CD8-positive, alpha-beta memory T cell (primary cell): Measurements from ENCODE around the gene KCNH4. TPM values are rescaled to one million over a fixed set of nuclear protein-coding genes. Genes with fewer than 3 reads are reported as not detected.
"Not testable (repeated sequence)": the region's sequence is repeated elsewhere in the genome, so short reads cannot be mapped to it uniquely, and the experiment has no call there.

Source experiments
- CTCF ChIA-PET: fragments of 350-600 bp; sonication (Branson Sonifier 250); formaldehyde crosslinking; loops from one replicate; lab custom pipeline; 2021; ENCODE audit warnings: antibody characterized with exemption; lab: Charles Lee
- POLR2A ChIA-PET: fragments of 350-600 bp; sonication (Branson Sonifier 250); formaldehyde crosslinking; loops from one replicate; lab custom pipeline; 2021; ENCODE audit warnings: antibody characterized with exemption; lab: Charles Lee
- DNase-seq, 5 donors: peaks; one replicate each; pipeline versions ENCODE4 v3.0.0 to v3.0.0-alpha.2; 2020 to 2022; ENCODE audit warnings: mixed read lengths in 1 of 5
- H3K27ac ChIP-seq: one replicate; pipeline ENCODE4 v1.7.0; 2013; ENCODE audit warnings: low read depth, mild to moderate bottlenecking, low read length, moderate library complexity
- H3K27me3 ChIP-seq: 2 replicates; pipeline ENCODE4 v1.7.0; 2013; ENCODE audit warnings: low read length, mild to moderate bottlenecking; ENCODE audit not compliant: insufficient read depth, poor library complexity, severe bottlenecking
- H3K36me3 ChIP-seq: 2 replicates; pipeline ENCODE4 v1.7.0; 2013; ENCODE audit warnings: mild to moderate bottlenecking, low read length, moderate library complexity; ENCODE audit not compliant: insufficient read depth
- H3K4me1 ChIP-seq: 2 replicates; pipeline ENCODE4 v1.7.0; 2013; ENCODE audit warnings: mild to moderate bottlenecking, low read length, moderate library complexity; ENCODE audit not compliant: insufficient read depth
- H3K4me3 ChIP-seq: 2 replicates; pipeline ENCODE4 v1.7.0; 2013; ENCODE audit warnings: mild to moderate bottlenecking, low read length
- H3K9me3 ChIP-seq: 2 replicates; pipeline ENCODE4 v1.7.0; 2013; ENCODE audit warnings: mild to moderate bottlenecking, low read length
- H3K27ac Mint-ChIP-seq, 8 donors: one replicate each; pipeline ENCODE4 v1.8.0; 2020 to 2021; ENCODE audit warnings: mixed read lengths in 8 of 8, mild to moderate bottlenecking in 6 of 8, inconsistent platforms in 3 of 8, moderate library complexity in 3 of 8
- H3K27me3 Mint-ChIP-seq, 2 donors: one replicate each; pipeline ENCODE4 v1.8.0; 2020 to 2021; ENCODE audit warnings: mixed read lengths in 2 of 2, mild to moderate bottlenecking in 1 of 2, moderate library complexity in 1 of 2
- H3K36me3 Mint-ChIP-seq, 3 donors: one replicate each; pipeline ENCODE4 v1.8.0; 2020 to 2021; ENCODE audit warnings: mixed read lengths in 3 of 3, inconsistent platforms in 1 of 3, mild to moderate bottlenecking in 1 of 3
- H3K4me1 Mint-ChIP-seq, 3 donors: one replicate each; pipeline ENCODE4 v1.8.0; 2020 to 2021; ENCODE audit warnings: mixed read lengths in 3 of 3, inconsistent platforms in 1 of 3, mild to moderate bottlenecking in 1 of 3
- H3K4me3 Mint-ChIP-seq, 7 donors: one replicate each; pipeline ENCODE4 v1.8.0; 2020 to 2021; ENCODE audit warnings: mixed read lengths in 7 of 7, mild to moderate bottlenecking in 6 of 7, moderate library complexity in 4 of 7, inconsistent platforms in 2 of 7
- H3K9me3 Mint-ChIP-seq, 5 donors: one replicate each; pipeline ENCODE4 v1.8.0; 2020 to 2022; ENCODE audit warnings: mixed read lengths in 5 of 5, mild to moderate bottlenecking in 3 of 5, moderate library complexity in 2 of 5, inconsistent platforms in 1 of 5
- polyA plus RNA-seq: library from polyadenylated mRNA; unstranded; fragments of 300-500 nt; fragmentation: Illumina TruSeq; gene quantifications from one replicate; pipeline ENCODE4 v1.2.3, GENCODE V29; 2021
- total RNA-seq, 2 experiments: library from RNA; stranded (reverse); gene quantifications; one replicate each; pipeline ENCODE4 v1.2.3, GENCODE V29; 2021

The KCNH4 gene
- total and polyA plus RNA-seq, 3 experiments from 2014 or later = 1.5 to 1.7 TPM; not detected in 1

DNA sequence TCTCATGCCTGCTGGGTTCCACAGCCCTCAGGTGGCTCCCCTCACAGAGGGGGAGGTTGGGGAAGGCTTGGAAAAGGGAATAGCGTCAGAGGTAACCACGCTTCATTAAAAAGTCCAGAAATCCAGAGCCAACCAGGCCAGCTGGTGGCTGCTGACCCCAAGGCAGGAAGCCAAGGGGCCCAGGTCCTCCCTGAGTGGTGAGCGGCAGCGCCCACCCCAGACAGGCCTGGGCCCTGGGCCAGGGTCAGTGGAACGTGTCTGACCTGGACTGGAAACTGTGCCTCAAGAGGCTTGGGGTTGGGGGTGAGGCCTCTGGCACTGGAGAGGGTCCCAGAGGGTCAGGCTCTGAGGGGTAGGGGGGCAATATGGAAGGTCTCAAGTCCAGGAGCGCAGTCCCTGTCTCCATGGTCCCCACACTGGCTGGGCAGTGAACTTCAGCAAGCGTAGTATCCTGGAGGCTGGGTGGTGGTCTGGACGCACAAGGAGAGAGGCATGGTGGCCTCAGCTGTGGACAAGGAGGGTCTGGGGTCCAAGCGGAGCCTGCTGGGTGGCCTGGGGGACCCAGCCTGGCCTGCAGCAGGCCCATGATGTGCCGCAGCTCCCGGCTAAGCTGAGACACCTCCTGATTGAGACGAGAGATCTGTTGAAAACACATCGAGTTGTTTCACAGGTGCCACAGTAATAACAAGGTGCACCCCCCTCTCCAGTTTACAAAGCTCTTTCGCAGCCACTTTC, 21.0 kb downstream of the KCNH4 start:
- POLR2A ChIA-PET = no interaction called here
- Mint-ChIP-seq H3K9me3 (no peaks in the 10 kb centered on the region), H3K4me1 (peaks cover 5 to 8% (median 5%) of the 10 kb centered on the region in 3 donors)

DNA sequence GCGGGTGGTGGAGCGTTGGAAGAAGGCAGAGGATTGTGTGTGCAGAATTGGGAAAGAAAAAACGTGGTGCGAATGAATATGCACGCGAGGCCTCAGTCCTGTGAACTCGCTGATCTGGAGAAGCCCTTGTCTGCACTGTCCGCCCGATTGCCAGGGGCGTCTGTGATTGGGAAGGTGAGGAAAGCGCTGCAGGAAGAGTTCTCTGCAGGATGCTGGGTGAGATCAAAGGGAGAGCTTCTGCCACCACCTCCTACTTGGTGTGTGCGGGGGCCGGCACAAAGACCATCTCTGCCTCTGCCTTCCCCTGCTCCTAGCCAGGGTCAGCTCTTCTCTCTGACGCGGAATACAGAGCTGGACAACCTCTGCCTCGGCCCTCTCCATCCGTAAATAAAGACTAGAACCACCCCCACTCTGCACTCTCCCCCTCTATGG, 25.3 kb downstream of the KCNH4 start:
- Histone ChIP-seq H3K36me3 (no peaks in the 10 kb centered on the region), H3K27me3 (no peaks in the 10 kb centered on the region), H3K4me3 (peak overlapping the region; percentile 49), H3K27ac (no peak overlapping the region), H3K4me1 (peaks cover 31% of the 10 kb centered on the region), H3K9me3 (no peaks in the 10 kb centered on the region)
- ChIA-PET CTCF (no interaction called here), POLR2A (interaction anchor here (0.7 to 1.2 kb wide), 2 partner anchors 35 to 191 kb away, joined by 5 to 10 read pairs; partner anchors contain the start of gene KAT2A)
- Mint-ChIP-seq H3K27me3 (no peaks in the 10 kb centered on the region), H3K36me3 (peaks cover 0 to 25% (median 2%) of the 10 kb centered on the region in 3 donors), H3K27ac (peak overlapping the region in 4 of 8 donors; percentile 23 to 95 (median 64)), H3K9me3 (no peaks in the 10 kb centered on the region), H3K4me3 (peak overlapping the region; percentile 60 to 96 (median 95)), H3K4me1 (peaks cover 33 to 46% (median 41%) of the 10 kb centered on the region in 3 donors)
- DNase-seq = no peak

More for the DNA sequence above, 21.0 kb downstream of the KCNH4 start:
- no peaks in the 10 kb centered on the region for H3K36me3 ChIP-seq
- no peaks in the 10 kb centered on the region for H3K27me3 ChIP-seq
- H3K4me3 ChIP-seq = no peak overlapping the region
- peaks cover 5% of the 10 kb centered on the region for H3K4me1 ChIP-seq
- Mint-ChIP-seq H3K27me3 (peaks cover 0 to under 1% of the 10 kb centered on the region in 2 donors), H3K27ac (no peak overlapping the region), H3K36me3 (no peaks in the 10 kb centered on the region), H3K4me3 (peak overlapping the region in 1 of 7 donors; percentile 18)
- H3K27ac ChIP-seq = no peak overlapping the region
- no peaks in the 10 kb centered on the region for H3K9me3 ChIP-seq
- CTCF ChIA-PET = interaction anchor here (1.2 kb wide), 1 partner anchor 24 kb away, joined by 3 read pairs; no protein-coding TSS in a partner anchor
- DNase-seq = no peak

- H3K9me3 ChIP-seq = no peaks in the 10 kb centered on the region
- DNase-seq = no peak
- H3K4me3 Mint-ChIP-seq = peak overlapping the region; percentile 89 to 96 (median 95)
- H3K27me3 ChIP-seq = no peaks in the 10 kb centered on the region
- peaks cover 31% of the 10 kb centered on the region for H3K4me1 ChIP-seq
- no peaks in the 10 kb centered on the region for H3K9me3 Mint-ChIP-seq
- peaks cover 0 to 28% (median 2%) of the 10 kb centered on the region in 3 donors for H3K36me3 Mint-ChIP-seq
- ChIA-PET POLR2A (interaction anchor here (0.8 to 1.0 kb wide), 2 partner anchors 42 to 94 kb away, joined by 3 to 4 read pairs; partner anchors contain the start of gene DHX58), CTCF (interaction anchor here (1.5 kb wide), 1 partner anchor 105 kb away, joined by 3 read pairs; no protein-coding TSS in a partner anchor)
- H3K36me3 ChIP-seq = no peaks in the 10 kb centered on the region
- H3K4me1 Mint-ChIP-seq = peaks cover 33 to 47% (median 41%) of the 10 kb centered on the region in 3 donors
- H3K27me3 Mint-ChIP-seq = no peaks in the 10 kb centered on the region
- peak overlapping the region; percentile 73 to 97 (median 95) for H3K27ac Mint-ChIP-seq
- H3K4me3 ChIP-seq = peak overlapping the region; percentile 82
- peak overlapping the region; percentile 81 for H3K27ac ChIP-seq
These were observed 26.8 kb downstream of the KCNH4 start for GRCh38 chr17:42153919-42154742.

DNA sequence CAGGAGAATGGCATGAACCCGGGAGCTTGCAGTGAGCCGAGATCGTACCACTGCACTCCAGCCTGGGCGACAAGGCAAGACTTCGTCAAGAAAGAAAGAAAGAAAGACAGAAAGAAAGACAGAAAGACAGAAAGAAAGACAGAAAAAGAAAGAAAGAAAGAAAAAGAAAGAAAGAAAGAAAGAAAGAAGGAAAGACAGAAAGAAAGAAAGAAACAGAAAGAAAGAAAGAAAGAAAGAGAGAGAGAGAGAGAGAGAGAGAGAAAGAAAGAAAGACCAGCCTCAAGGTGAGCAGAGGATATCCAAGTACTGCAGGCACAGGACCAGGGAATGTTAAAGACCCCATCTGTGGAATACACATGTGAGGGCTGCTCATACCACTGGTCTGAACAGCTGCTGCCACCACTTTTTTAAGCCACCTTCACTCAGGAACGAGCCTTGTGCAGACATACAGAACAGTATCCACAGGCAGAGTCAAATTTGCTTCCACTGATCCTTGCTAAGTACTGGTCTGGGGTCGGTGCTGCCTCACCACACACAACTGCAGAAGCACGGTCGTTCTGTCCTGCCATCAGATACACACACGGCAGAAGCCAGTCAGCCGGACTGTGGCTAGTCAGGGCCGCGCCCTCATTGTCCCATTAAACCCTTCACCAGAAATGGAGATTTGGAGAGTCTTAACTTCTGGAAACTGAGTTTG, 33.9 kb downstream of the KCNH4 start:
- Histone ChIP-seq H3K27ac (no peak overlapping the region), H3K27me3 (no peaks in the 10 kb centered on the region), H3K9me3 (no peaks in the 10 kb centered on the region), H3K4me3 (no peak overlapping the region), H3K36me3 (no peaks in the 10 kb centered on the region), H3K4me1 (peaks cover 10% of the 10 kb centered on the region)
- peak overlapping the region in 3 of 8 donors; percentile 8 to 85 (median 27) for H3K27ac Mint-ChIP-seq
- H3K4me1 Mint-ChIP-seq = peaks cover 32 to 61% (median 53%) of the 10 kb centered on the region in 3 donors
- POLR2A ChIA-PET = no interaction called here
- H3K27me3 Mint-ChIP-seq = no peaks in the 10 kb centered on the region
- H3K4me3 Mint-ChIP-seq = peak overlapping the region in 1 of 7 donors; percentile 81
- DNase-seq = no peak
- H3K9me3 Mint-ChIP-seq = no peaks in the 10 kb centered on the region
- CTCF ChIA-PET = no interaction called here
- peaks cover 0 to 65% (median 11%) of the 10 kb centered on the region in 3 donors for H3K36me3 Mint-ChIP-seq

DNA sequence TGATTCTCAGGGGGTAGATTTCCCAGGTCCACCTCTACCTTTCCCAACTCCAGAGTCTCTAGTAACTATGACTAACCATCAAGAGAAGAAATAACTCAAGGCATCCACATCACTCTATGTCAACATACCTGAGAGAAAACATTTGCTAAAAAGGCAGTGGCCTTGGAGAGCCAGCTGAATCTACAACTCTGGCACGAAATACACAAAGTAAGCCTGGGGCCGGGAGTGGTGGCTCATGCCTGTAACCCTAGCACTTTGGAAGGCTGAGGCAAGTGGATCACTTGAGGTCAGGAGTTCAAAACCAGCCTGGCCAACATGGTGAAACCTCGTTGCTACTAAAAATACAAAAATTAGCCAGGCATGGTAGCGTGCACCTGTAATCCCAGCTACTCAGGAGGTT, 37.8 kb downstream of the KCNH4 start:
- H3K4me1 Mint-ChIP-seq = peaks cover 41 to 70% (median 49%) of the 10 kb centered on the region in 3 donors
- DNase-seq, CTCF ChIA-PET, H3K27me3 ChIP-seq, H3K4me3 ChIP-seq, H3K4me3 Mint-ChIP-seq, H3K27ac ChIP-seq, H3K4me1 ChIP-seq, H3K9me3 Mint-ChIP-seq, H3K27me3 Mint-ChIP-seq, POLR2A ChIA-PET, H3K9me3 ChIP-seq: not testable (repeated sequence)
- H3K27ac Mint-ChIP-seq = peak overlapping the region in 1 of 8 donors; percentile 89
- peaks cover 11% of the 10 kb centered on the region for H3K36me3 ChIP-seq
- H3K36me3 Mint-ChIP-seq = peaks cover 0 to 67% (median 11%) of the 10 kb centered on the region in 3 donors

DNA sequence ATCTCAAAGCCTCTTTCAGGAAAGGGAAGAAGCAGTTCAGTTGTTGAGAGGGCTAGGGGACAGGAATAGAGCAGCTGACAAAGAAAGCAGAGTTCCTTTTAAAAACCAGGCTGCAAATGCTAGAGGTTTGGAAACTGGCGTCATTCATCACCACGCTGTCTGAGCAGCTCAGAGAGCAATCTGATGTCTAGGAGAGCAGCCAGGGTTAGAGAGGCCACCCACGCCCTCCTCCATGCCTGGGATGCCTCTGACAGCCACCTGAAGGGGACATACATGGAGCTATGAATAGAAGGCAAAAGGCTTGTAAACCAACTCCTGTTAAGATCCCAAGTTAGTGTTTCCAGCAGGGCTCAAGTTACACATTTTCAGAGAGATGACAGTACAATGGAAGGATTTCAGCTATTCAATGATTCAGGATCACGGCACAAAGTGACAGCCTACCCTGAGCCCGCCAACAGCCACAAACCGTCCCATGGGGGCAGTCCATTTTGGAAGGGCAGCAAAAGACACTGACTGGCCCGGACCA, 38.5 kb downstream of the KCNH4 start:
- Mint-ChIP-seq H3K27ac (peak overlapping the region in 1 of 8 donors; percentile 39), H3K4me3 (no peak overlapping the region), H3K36me3 (peaks cover 0 to 67% (median 11%) of the 10 kb centered on the region in 3 donors), H3K4me1 (peaks cover 42 to 72% (median 52%) of the 10 kb centered on the region in 3 donors), H3K27me3 (no peaks in the 10 kb centered on the region), H3K9me3 (no peaks in the 10 kb centered on the region)
- H3K36me3 ChIP-seq = peaks cover 11% of the 10 kb centered on the region
- no peak overlapping the region for H3K27ac ChIP-seq
- ChIA-PET POLR2A (no interaction called here), CTCF (no interaction called here)
- peaks cover 5% of the 10 kb centered on the region for H3K4me1 ChIP-seq
- DNase-seq = no peak
- no peaks in the 10 kb centered on the region for H3K9me3 ChIP-seq
- H3K4me3 ChIP-seq = no peak overlapping the region
- H3K27me3 ChIP-seq = no peaks in the 10 kb centered on the region

GRCh38 chr17:42141382-42141781, 39.6 kb downstream of the KCNH4 start:
- H3K4me3 Mint-ChIP-seq = no peak overlapping the region
- peaks cover 39 to 67% (median 50%) of the 10 kb centered on the region in 3 donors for H3K4me1 Mint-ChIP-seq
- Histone ChIP-seq H3K4me1 (peaks cover 9% of the 10 kb centered on the region), H3K27ac (no peak overlapping the region), H3K4me3 (no peak overlapping the region), H3K9me3 (no peaks in the 10 kb centered on the region), H3K36me3 (peaks cover 11% of the 10 kb centered on the region), H3K27me3 (no peaks in the 10 kb centered on the region)
- H3K36me3 Mint-ChIP-seq = peaks cover 0 to 66% (median 8%) of the 10 kb centered on the region in 3 donors
- no peak for DNase-seq
- H3K27me3 Mint-ChIP-seq = no peaks in the 10 kb centered on the region
- H3K9me3 Mint-ChIP-seq = no peaks in the 10 kb centered on the region
- ChIA-PET CTCF (no interaction called here), POLR2A (no interaction called here)
- no peak overlapping the region for H3K27ac Mint-ChIP-seq
